ENCODE results near the gene KLHL24.

DNA sequence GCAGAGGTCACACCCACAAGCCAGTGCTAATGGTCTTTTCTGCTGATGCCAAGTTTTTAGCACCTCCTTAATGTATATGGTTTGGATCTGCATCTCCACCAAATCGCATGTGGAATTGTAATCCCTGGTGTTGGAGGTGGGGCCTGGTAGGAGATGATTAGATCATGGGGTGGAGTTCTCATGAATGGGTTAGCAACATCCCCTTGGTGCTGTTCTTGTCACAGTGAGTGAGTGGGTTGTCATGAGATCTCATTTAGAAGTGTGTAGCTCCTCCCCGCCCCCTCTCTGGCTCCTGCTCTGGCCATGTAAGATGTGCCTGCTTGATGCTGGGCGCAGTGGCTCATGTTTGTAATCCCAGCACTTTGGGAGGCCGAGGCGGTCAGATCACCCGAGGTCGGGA, 42.6 kb upstream of the KLHL24 start:
- TF ChIP-seq, protein P1, sequence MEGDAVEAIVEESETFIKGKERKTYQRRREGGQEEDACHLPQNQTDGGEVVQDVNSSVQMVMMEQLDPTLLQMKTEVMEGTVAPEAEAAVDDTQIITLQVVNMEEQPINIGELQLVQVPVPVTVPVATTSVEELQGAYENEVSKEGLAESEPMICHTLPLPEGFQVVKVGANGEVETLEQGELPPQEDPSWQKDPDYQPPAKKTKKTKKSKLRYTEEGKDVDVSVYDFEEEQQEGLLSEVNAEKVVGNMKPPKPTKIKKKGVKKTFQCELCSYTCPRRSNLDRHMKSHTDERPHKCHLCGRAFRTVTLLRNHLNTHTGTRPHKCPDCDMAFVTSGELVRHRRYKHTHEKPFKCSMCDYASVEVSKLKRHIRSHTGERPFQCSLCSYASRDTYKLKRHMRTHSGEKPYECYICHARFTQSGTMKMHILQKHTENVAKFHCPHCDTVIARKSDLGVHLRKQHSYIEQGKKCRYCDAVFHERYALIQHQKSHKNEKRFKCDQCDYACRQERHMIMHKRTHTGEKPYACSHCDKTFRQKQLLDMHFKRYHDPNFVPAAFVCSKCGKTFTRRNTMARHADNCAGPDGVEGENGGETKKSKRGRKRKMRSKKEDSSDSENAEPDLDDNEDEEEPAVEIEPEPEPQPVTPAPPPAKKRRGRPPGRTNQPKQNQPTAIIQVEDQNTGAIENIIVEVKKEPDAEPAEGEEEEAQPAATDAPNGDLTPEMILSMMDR (IDR thresholded peaks at IDR 0.05) = no peak
- TF ChIP-seq POLR2AphosphoS5 (IDR thresholded peaks at IDR 0.05) (no peak), POLR2A (IDR thresholded peaks at IDR 0.05) (no peak)
